Stomach (tissue), 4 donors: ENCODE data around the gene IFNA17.
"Not testable (repeated sequence)": the region's sequence is repeated elsewhere in the genome, so short reads cannot be mapped to it uniquely, and the experiment has no call there.

Experiments
- EP300 ChIP-seq: sonication (generic); formaldehyde crosslinking; IDR thresholded peaks from one replicate; pipeline ENCODE4 v1.6.1; 2017; ENCODE audit warnings: antibody characterized with exemption
- POLR2A ChIP-seq, 4 donors: fragments of 450-650 bp; IDR thresholded peaks; one replicate each; pipeline ENCODE4 v1.6.1; 2016; ENCODE audit warnings: antibody characterized with exemption in 4 of 4, control low read depth in 2 of 4, mild to moderate bottlenecking in 1 of 4, moderate library complexity in 1 of 4
- TF ChIP-seq, protein P1 (sequence below), 7 experiments: fragments of 450-650 bp in 4 of 7; fragments of 200-600 bp in 3 of 7; sonication (generic) in 3 of 7; IDR thresholded peaks; one replicate each; pipeline ENCODE4 v1.5.1; 2016 to 2019; ENCODE audit warnings: antibody characterized with exemption in 7 of 7, control low read depth in 2 of 7, mild to moderate bottlenecking in 1 of 7

DNA sequence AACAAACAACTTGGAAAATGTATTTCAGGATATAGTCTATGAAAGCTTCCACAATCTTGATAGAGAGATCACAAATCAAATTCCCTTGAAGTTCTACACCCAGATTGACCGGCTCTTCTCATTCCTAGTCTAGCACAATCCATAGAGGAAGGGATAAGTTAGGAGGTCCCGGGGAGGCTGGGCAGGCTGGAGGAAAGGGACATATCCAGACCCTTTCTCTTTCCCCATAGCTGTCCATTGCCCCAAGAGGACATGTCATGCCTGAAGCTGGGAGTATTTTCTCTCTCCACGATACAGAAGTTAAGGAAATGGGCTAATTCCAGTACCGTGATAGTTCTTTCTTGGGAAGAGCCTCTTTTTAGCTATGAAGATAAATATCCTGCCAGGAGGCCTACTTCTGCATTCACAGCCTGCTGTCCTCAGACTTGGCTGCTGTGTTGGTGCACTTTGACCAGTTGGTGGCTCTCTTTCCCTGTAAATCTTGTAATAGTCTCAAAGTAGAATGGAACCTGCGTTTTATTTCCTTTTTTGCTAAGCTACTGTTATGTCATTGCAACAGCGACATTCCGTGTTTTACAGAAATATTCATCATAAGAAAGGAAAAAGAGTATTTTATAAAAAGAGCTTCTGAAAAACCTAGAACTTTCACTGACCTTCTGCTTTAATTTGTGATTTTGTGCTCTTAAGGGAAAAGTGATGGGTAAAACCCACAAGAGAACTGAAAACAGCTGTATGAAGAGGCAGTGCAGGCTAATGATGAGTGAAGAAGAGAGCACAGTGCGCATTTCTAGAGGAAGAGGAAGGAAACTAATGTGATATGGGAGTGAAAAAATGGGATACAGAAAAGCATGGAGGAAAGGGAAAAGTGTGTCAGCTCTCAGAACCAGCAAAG, 7.7 kb upstream of the IFNA17 start:
- TF ChIP-seq, protein P1, sequence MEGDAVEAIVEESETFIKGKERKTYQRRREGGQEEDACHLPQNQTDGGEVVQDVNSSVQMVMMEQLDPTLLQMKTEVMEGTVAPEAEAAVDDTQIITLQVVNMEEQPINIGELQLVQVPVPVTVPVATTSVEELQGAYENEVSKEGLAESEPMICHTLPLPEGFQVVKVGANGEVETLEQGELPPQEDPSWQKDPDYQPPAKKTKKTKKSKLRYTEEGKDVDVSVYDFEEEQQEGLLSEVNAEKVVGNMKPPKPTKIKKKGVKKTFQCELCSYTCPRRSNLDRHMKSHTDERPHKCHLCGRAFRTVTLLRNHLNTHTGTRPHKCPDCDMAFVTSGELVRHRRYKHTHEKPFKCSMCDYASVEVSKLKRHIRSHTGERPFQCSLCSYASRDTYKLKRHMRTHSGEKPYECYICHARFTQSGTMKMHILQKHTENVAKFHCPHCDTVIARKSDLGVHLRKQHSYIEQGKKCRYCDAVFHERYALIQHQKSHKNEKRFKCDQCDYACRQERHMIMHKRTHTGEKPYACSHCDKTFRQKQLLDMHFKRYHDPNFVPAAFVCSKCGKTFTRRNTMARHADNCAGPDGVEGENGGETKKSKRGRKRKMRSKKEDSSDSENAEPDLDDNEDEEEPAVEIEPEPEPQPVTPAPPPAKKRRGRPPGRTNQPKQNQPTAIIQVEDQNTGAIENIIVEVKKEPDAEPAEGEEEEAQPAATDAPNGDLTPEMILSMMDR (IDR thresholded peaks at IDR 0.05): peak in 4 of 7 experiments; percentile 7 to 28 (median 10)
- not testable (repeated sequence) for TF ChIP-seq EP300; POLR2A (IDR thresholded peaks at IDR 0.05)
